Neural progenitor cell (in vitro differentiated cells): Measurements from ENCODE around the gene PTPRT. TPM values are rescaled to one million over a fixed set of nuclear protein-coding genes. Genes with fewer than 3 reads are reported as not detected.

Source experiments
- DNase-seq: peaks from one replicate; pipeline ENCODE4 v3.0.0-alpha.2; 2016; ENCODE audit warnings: low spot score
- H2AFZ ChIP-seq: fragments of 200-600 bp; sonication (generic); replicated peaks from 2 replicates; pipeline ENCODE4 v1.6.1; 2016; ENCODE audit warnings: antibody characterized with exemption
- H3F3A ChIP-seq: fragments of 200-600 bp; sonication (generic); 2 replicates; pipeline ENCODE4 v1.6.1; 2016; ENCODE audit warnings: antibody characterized with exemption, low read depth
- H3K27ac ChIP-seq: fragments of 200-600 bp; sonication (generic); 2 replicates; pipeline ENCODE4 v1.5.1; 2016; ENCODE audit warnings: mild to moderate bottlenecking
- H3K27me3 ChIP-seq: fragments of 200-600 bp; sonication (generic); 2 replicates; pipeline ENCODE4 v1.6.1; 2016; ENCODE audit warnings: mild to moderate bottlenecking, moderate library complexity
- H3K36me3 ChIP-seq: fragments of 200-600 bp; sonication (generic); 2 replicates; pipeline ENCODE4 v1.5.1; 2016
- H3K4me1 ChIP-seq: fragments of 200-600 bp; sonication (generic); 2 replicates; pipeline ENCODE4 v1.6.1; 2016; ENCODE audit warnings: mixed run types
- H3K4me2 ChIP-seq: fragments of 200-600 bp; sonication (generic); 2 replicates; pipeline ENCODE4 v1.6.1; 2016
- H3K4me3 ChIP-seq: fragments of 200-600 bp; sonication (generic); 2 replicates; pipeline ENCODE4 v1.5.1; 2016
- H3K79me2 ChIP-seq: fragments of 200-600 bp; sonication (generic); 2 replicates; pipeline ENCODE4 v1.6.1; 2016; ENCODE audit warnings: low read depth
- H3K9ac ChIP-seq: fragments of 200-600 bp; sonication (generic); 2 replicates; pipeline ENCODE4 v1.6.1; 2016
- H3K9me3 ChIP-seq: fragments of 200-600 bp; sonication (generic); 2 replicates; pipeline ENCODE4 v1.5.1; 2016; ENCODE audit warnings: low read depth
- H4K20me1 ChIP-seq: fragments of 200-600 bp; sonication (generic); 2 replicates; pipeline ENCODE4 v1.6.1; 2016; ENCODE audit warnings: low read depth
- H3K27ac Mint-ChIP-seq: 3 replicates; pipeline ENCODE4 v1.8.0; 2021; ENCODE audit warnings: mixed read lengths
- H3K27me3 Mint-ChIP-seq: 2 replicates; pipeline ENCODE4 v1.8.0; 2022; ENCODE audit warnings: low read depth, mild to moderate bottlenecking, inconsistent platforms, moderate library complexity, mixed read lengths; ENCODE audit not compliant: insufficient read depth
- H3K36me3 Mint-ChIP-seq: 3 replicates; pipeline ENCODE4 v1.8.0; 2021; ENCODE audit warnings: mixed read lengths
- H3K4me1 Mint-ChIP-seq: 3 replicates; pipeline ENCODE4 v1.8.0; 2021; ENCODE audit warnings: mixed read lengths
- H3K4me3 Mint-ChIP-seq: 3 replicates; pipeline ENCODE4 v1.8.0; 2021; ENCODE audit warnings: mild to moderate bottlenecking, moderate library complexity, mixed read lengths
- H3K9me3 Mint-ChIP-seq: 3 replicates; pipeline ENCODE4 v1.8.0; 2020; ENCODE audit warnings: mixed read lengths
- CTCF ChIP-seq: fragments of 200-600 bp; sonication (generic); IDR thresholded peaks from 2 replicates; pipeline ENCODE4 v1.5.1; 2017; ENCODE audit warnings: antibody characterized with exemption, mild to moderate bottlenecking
- EZH2 ChIP-seq: fragments of 200-600 bp; sonication (generic); IDR thresholded peaks from 2 replicates; pipeline ENCODE4 v1.6.1; 2017; ENCODE audit warnings: antibody characterized with exemption, mild to moderate bottlenecking, moderate library complexity
- EZH2phosphoT487 ChIP-seq: fragments of 200-600 bp; sonication (generic); IDR thresholded peaks from 2 replicates; pipeline ENCODE4 v1.6.1; 2017; ENCODE audit warnings: antibody characterized with exemption
- total RNA-seq: library from RNA; depleted of rRNA; stranded (reverse); fragments of >200 nt; gene quantifications from 2 replicates; pipeline ENCODE4 v1.2.3, GENCODE V29; 2015; ENCODE audit warnings: low replicate concordance

Gene PTPRT
- total RNA-seq, 1 donor from 2014 or later: 1.1 TPM

- H3K4me3 Mint-ChIP-seq: no peak overlapping the region
- H3K27ac ChIP-seq: no peak overlapping the region
- H2AFZ ChIP-seq: no peak overlapping the region
- no peaks in the 10 kb centered on the region for H3K4me1 Mint-ChIP-seq
- H3K27ac Mint-ChIP-seq: no peak overlapping the region
- no peaks in the 10 kb centered on the region for H4K20me1 ChIP-seq
- H3K4me1 ChIP-seq: no peaks in the 10 kb centered on the region
- H3K27me3 ChIP-seq: no peaks in the 10 kb centered on the region
- no peaks in the 10 kb centered on the region for H3K9me3 ChIP-seq
- H3F3A ChIP-seq: no peaks in the 10 kb centered on the region
- no peaks in the 10 kb centered on the region for H3K36me3 Mint-ChIP-seq
- no peak overlapping the region for H3K4me3 ChIP-seq
- TF ChIP-seq EZH2 (no peak), EZH2phosphoT487 (no peak), CTCF (no peak)
- H3K27me3 Mint-ChIP-seq: peaks cover 5% of the 10 kb centered on the region
- DNase-seq: no peak
- H3K4me2 ChIP-seq: no peak overlapping the region
- H3K36me3 ChIP-seq: no peaks in the 10 kb centered on the region
- no peaks in the 10 kb centered on the region for H3K9me3 Mint-ChIP-seq
- no peaks in the 10 kb centered on the region for H3K79me2 ChIP-seq
- no peak overlapping the region for H3K9ac ChIP-seq
Measured at GRCh38 chr20:43124241-43124640, 65.5 kb downstream of the PTPRT start.

- Histone ChIP-seq H3K9ac (no peak overlapping the region), H3K4me2 (no peak overlapping the region), H2AFZ (no peak overlapping the region), H3K79me2 (no peaks in the 10 kb centered on the region), H3K9me3 (no peaks in the 10 kb centered on the region), H3K27ac (no peak overlapping the region), H3F3A (no peaks in the 10 kb centered on the region), H3K36me3 (no peaks in the 10 kb centered on the region), H3K4me1 (no peaks in the 10 kb centered on the region), H4K20me1 (no peaks in the 10 kb centered on the region), H3K4me3 (no peak overlapping the region), H3K27me3 (no peaks in the 10 kb centered on the region)
- no peaks in the 10 kb centered on the region for H3K36me3 Mint-ChIP-seq
- H3K4me3 Mint-ChIP-seq: no peak overlapping the region
- H3K9me3 Mint-ChIP-seq: no peaks in the 10 kb centered on the region
- DNase-seq: no peak
- H3K27ac Mint-ChIP-seq: no peak overlapping the region
- no peaks in the 10 kb centered on the region for H3K4me1 Mint-ChIP-seq
- H3K27me3 Mint-ChIP-seq: peaks cover 5% of the 10 kb centered on the region
- TF ChIP-seq EZH2phosphoT487 (no peak), EZH2 (no peak), CTCF (no peak)
Measured at GRCh38 chr20:43123180-43123579, 66.5 kb downstream of the PTPRT start.

- TF ChIP-seq CTCF: no peak
- no peak for TF ChIP-seq EZH2phosphoT487
- TF ChIP-seq EZH2: no peak
- no peaks in the 10 kb centered on the region for H3K36me3 Mint-ChIP-seq
- Histone ChIP-seq H3K9ac (no peak overlapping the region), H4K20me1 (no peaks in the 10 kb centered on the region), H3K9me3 (no peaks in the 10 kb centered on the region), H3K27me3 (no peaks in the 10 kb centered on the region), H3K27ac (no peak overlapping the region), H3F3A (no peaks in the 10 kb centered on the region), H3K4me1 (no peaks in the 10 kb centered on the region), H3K79me2 (no peaks in the 10 kb centered on the region), H2AFZ (no peak overlapping the region), H3K4me3 (no peak overlapping the region), H3K4me2 (no peak overlapping the region), H3K36me3 (no peaks in the 10 kb centered on the region)
- no peaks in the 10 kb centered on the region for H3K4me1 Mint-ChIP-seq
- DNase-seq: no peak
- H3K4me3 Mint-ChIP-seq: no peak overlapping the region
- peaks cover 5% of the 10 kb centered on the region for H3K27me3 Mint-ChIP-seq
- no peaks in the 10 kb centered on the region for H3K9me3 Mint-ChIP-seq
- no peak overlapping the region for H3K27ac Mint-ChIP-seq
Measured at GRCh38 chr20:43119720-43120119, 70.0 kb downstream of the PTPRT start.

GRCh38 chr20:43102394-43102793, 87.3 kb downstream of the PTPRT start:
- TF ChIP-seq EZH2: no peak
- no peak for TF ChIP-seq EZH2phosphoT487
- TF ChIP-seq CTCF: peak; percentile 52
- H3K4me3 Mint-ChIP-seq: no peak overlapping the region
- Histone ChIP-seq H3K27ac (no peak overlapping the region), H3K4me1 (no peaks in the 10 kb centered on the region), H3F3A (no peaks in the 10 kb centered on the region), H3K4me2 (no peak overlapping the region), H3K36me3 (no peaks in the 10 kb centered on the region), H3K9ac (no peak overlapping the region), H4K20me1 (no peaks in the 10 kb centered on the region), H3K4me3 (no peak overlapping the region), H3K9me3 (no peaks in the 10 kb centered on the region), H2AFZ (no peak overlapping the region), H3K27me3 (no peaks in the 10 kb centered on the region), H3K79me2 (no peaks in the 10 kb centered on the region)
- no peaks in the 10 kb centered on the region for H3K9me3 Mint-ChIP-seq
- no peaks in the 10 kb centered on the region for H3K36me3 Mint-ChIP-seq
- peak; percentile 32 for DNase-seq
- H3K4me1 Mint-ChIP-seq: no peaks in the 10 kb centered on the region
- H3K27ac Mint-ChIP-seq: no peak overlapping the region
- peaks cover 7% of the 10 kb centered on the region for H3K27me3 Mint-ChIP-seq
